Uterus (tissue), 2 donors: ENCODE results near the gene DHDH.

Experiments used
- CTCF ChIP-seq, 4 experiments: fragments of 200-600 bp in 2 of 4; fragments of 450-650 bp in 2 of 4; sonication (generic) in 2 of 4; IDR thresholded peaks; one replicate each; pipeline ENCODE4 v1.5.1; 2016 to 2019; ENCODE audit warnings: antibody characterized with exemption in 4 of 4, mild to moderate bottlenecking in 2 of 4, moderate library complexity in 1 of 4
- POLR2A ChIP-seq, 2 donors: fragments of 450-650 bp; IDR thresholded peaks; one replicate each; pipeline ENCODE4 v1.6.1; 2016; ENCODE audit warnings: antibody characterized with exemption in 2 of 2, mild to moderate bottlenecking in 1 of 2, moderate library complexity in 1 of 2

GRCh38 chr19:48946463-48947257, 13.2 kb downstream of the DHDH start:
- TF ChIP-seq CTCF (IDR thresholded peaks at IDR 0.05) (no peak), POLR2A (IDR thresholded peaks at IDR 0.05) (no peak)
